ENCODE results near the gene NAE1. TPM values are rescaled to one million over a fixed set of nuclear protein-coding genes. Genes with fewer than 3 reads are reported as not detected.

The NAE1 gene
- total RNA-seq, 1 experiment from 2014 or later: 82.3 TPM

DNA sequence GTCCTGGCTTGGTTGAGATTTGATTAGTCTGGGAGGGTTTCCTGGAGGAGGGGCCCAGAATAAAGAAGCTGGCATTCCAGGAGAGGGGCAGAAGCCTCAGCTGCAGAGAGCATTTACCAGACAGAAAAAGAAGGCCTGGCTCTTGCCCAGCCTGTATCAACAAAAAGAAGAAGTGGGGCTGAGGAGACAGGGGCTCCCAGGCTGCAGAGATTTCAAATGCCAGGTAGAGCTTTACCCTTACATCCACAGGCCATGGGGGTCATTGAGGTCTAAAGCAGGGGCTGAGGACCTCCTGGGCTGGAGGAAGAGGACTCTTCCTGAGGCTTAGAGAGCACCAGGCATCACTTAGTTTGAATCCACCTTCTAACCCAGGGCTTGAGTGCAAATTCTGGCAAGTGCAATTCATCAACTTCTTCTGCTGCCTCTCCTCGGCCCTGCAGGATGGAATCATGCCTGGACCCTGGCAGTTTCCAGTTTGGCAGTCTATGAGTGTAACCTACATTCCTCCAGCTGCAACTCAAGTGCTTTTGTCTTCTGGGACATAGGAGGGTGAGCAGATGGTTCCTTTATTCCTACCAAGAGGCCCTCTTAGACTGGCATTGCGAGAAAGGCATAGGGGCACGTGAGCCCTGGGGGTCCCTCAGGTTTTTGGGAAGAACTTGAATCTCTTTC, 28.8 kb upstream of the NAE1 start:
- H3K4me2 ChIP-seq (ENCODE audit: low read length): no peak overlapping the region
- H3K79me2 ChIP-seq (ENCODE audit: low read length): no peaks in the 10 kb centered on the region
- DNase-seq (no peak), ATAC-seq (peak; percentile 33; the same call in 1 of the 2 replicates)
- no peak for TF ChIP-seq EZH2 (IDR thresholded peaks at IDR 0.05; ENCODE audit: low read length, unreplicated experiment)
- TF ChIP-seq, protein P1, sequence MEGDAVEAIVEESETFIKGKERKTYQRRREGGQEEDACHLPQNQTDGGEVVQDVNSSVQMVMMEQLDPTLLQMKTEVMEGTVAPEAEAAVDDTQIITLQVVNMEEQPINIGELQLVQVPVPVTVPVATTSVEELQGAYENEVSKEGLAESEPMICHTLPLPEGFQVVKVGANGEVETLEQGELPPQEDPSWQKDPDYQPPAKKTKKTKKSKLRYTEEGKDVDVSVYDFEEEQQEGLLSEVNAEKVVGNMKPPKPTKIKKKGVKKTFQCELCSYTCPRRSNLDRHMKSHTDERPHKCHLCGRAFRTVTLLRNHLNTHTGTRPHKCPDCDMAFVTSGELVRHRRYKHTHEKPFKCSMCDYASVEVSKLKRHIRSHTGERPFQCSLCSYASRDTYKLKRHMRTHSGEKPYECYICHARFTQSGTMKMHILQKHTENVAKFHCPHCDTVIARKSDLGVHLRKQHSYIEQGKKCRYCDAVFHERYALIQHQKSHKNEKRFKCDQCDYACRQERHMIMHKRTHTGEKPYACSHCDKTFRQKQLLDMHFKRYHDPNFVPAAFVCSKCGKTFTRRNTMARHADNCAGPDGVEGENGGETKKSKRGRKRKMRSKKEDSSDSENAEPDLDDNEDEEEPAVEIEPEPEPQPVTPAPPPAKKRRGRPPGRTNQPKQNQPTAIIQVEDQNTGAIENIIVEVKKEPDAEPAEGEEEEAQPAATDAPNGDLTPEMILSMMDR (conservative IDR thresholded peaks at IDR 0.05; ENCODE audit: low read depth, low read length): no peak
- TF ChIP-seq EZH2phosphoT487 (IDR thresholded peaks at IDR 0.05; ENCODE audit: borderline replicate concordance, low read length): no peak
- H3K9me2 ChIP-seq (replicated peaks; ENCODE audit: low read length): no peaks in the 10 kb centered on the region
- ChIA-PET POLR2A (ENCODE audit: unreplicated experiment) (no interaction called here), CTCF (no interaction called here)
- H3K27me3 ChIP-seq (ENCODE audit: low read length): no peaks in the 10 kb centered on the region
- intact Hi-C loops (cut with micrococcal nuclease): loop anchor here (10.0 kb wide), 1 partner anchor 105 kb away; the partner anchor contains the start of gene DYNC1LI2
- H3K4me3 ChIP-seq (ENCODE audit: low read length): no peak overlapping the region
- H3K27ac ChIP-seq (ENCODE audit: low read length): no peak overlapping the region
- no TSS peak for BruUV-seq (replicated peaks)
- no peak overlapping the region for H3K9ac ChIP-seq (ENCODE audit: low read length)
- no peak overlapping the region for H2AFZ ChIP-seq (ENCODE audit: low read length)
- no peaks in the 10 kb centered on the region for H4K20me1 ChIP-seq (ENCODE audit: low read length)
- no peaks in the 10 kb centered on the region for H3F3A ChIP-seq (ENCODE audit: low read length, unreplicated experiment)
- H3K4me1 ChIP-seq (ENCODE audit: insufficient read depth, low read length): peaks cover 6% of the 10 kb centered on the region; the same call in 1 of the 2 replicates
- H3K36me3 ChIP-seq (ENCODE audit: low read depth, low read length): no peaks in the 10 kb centered on the region
- H3K9me3 ChIP-seq (ENCODE audit: low read length): no peaks in the 10 kb centered on the region

DNA sequence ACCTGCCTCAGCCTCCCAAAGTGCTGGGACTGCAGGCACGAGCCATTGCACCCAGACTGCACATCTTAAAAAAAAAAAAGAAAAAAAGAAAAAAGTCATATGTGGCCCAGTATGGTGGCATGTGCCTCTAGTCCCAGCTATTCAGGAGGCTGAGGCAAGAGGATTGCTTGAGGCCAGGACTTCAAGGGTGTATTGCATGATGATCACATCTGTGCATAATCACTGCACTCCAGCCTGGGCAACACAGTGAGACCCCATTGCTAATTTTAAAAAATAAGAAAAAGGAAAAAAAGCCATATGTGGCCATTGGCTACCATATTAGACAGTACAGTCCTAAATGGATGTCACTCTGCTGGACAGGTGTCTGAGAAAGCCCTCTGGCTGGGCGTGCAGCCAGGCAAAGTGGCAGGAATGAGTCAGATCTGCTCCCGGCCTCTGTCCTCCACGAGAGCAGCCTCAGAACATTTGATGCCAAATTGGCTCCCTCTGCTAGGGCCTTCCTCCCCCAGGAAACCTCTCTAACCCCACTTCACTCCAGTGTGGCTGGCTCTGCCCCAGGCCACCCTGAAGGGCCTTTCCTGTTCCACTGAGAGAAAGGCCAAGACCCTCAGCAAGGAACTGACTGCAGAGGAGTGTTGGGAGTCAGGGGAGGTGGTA, 28.1 kb upstream of the NAE1 start:
- ChIA-PET POLR2A (ENCODE audit: unreplicated experiment) (no interaction called here), CTCF (no interaction called here)
- H3F3A ChIP-seq (ENCODE audit: low read length, unreplicated experiment): no peaks in the 10 kb centered on the region
- BruUV-seq (replicated peaks): no TSS peak
- H3K36me3 ChIP-seq (ENCODE audit: low read depth, low read length): no peaks in the 10 kb centered on the region
- H3K27me3 ChIP-seq (ENCODE audit: low read length): no peaks in the 10 kb centered on the region
- no peak overlapping the region for H2AFZ ChIP-seq (ENCODE audit: low read length)
- no peak overlapping the region for H3K4me3 ChIP-seq (ENCODE audit: low read length)
- H3K4me1 ChIP-seq (ENCODE audit: insufficient read depth, low read length): peaks cover 6% of the 10 kb centered on the region; the same call in 1 of the 2 replicates
- intact Hi-C loops (cut with micrococcal nuclease): no loop called here
- H3K79me2 ChIP-seq (ENCODE audit: low read length): no peaks in the 10 kb centered on the region
- peak; percentile 78 for DNase-seq
- H3K9me2 ChIP-seq (replicated peaks; ENCODE audit: low read length): no peaks in the 10 kb centered on the region
- H4K20me1 ChIP-seq (ENCODE audit: low read length): no peaks in the 10 kb centered on the region
- no peak for TF ChIP-seq EZH2 (IDR thresholded peaks at IDR 0.05; ENCODE audit: low read length, unreplicated experiment)
- TF ChIP-seq, protein P1 (conservative IDR thresholded peaks at IDR 0.05; ENCODE audit: low read depth, low read length): no peak
- no peak for TF ChIP-seq EZH2phosphoT487 (IDR thresholded peaks at IDR 0.05; ENCODE audit: borderline replicate concordance, low read length)
- H3K9ac ChIP-seq (ENCODE audit: low read length): no peak overlapping the region
- H3K9me3 ChIP-seq (ENCODE audit: low read length): no peaks in the 10 kb centered on the region
- H3K4me2 ChIP-seq (ENCODE audit: low read length): no peak overlapping the region
- peak; percentile 90 for ATAC-seq
- H3K27ac ChIP-seq (ENCODE audit: low read length): no peak overlapping the region

DNA sequence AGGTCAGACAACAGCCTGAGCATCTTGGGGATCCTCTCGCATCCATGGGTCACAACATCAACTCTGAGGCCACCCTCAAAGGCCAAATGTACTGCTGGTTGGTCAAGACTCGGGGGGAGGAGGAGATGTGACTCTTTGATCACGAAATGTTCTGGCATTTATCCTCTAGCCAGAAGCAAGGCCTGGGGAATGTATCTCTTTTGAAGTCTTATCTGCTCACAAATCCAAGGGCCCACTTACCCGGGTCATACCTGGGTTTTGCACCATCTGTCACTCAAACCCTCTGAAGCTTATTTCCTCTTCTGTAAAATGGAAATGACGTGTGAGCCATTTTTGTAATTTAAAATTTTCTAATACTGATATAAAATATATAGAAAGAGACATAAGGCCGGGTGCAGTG, 26.7 kb upstream of the NAE1 start:
- Histone ChIP-seq H3K27ac (ENCODE audit: low read length) (no peak overlapping the region), H4K20me1 (ENCODE audit: low read length) (no peaks in the 10 kb centered on the region), H3K27me3 (ENCODE audit: low read length) (no peaks in the 10 kb centered on the region), H3K9me3 (ENCODE audit: low read length) (no peaks in the 10 kb centered on the region), H3K9me2 (replicated peaks; ENCODE audit: low read length) (no peaks in the 10 kb centered on the region), H3F3A (ENCODE audit: low read length, unreplicated experiment) (no peaks in the 10 kb centered on the region), H2AFZ (ENCODE audit: low read length) (no peak overlapping the region), H3K4me1 (ENCODE audit: insufficient read depth, low read length) (peaks cover 6% of the 10 kb centered on the region; the same call in 1 of the 2 replicates), H3K9ac (ENCODE audit: low read length) (no peak overlapping the region), H3K4me3 (ENCODE audit: low read length) (no peak overlapping the region), H3K4me2 (ENCODE audit: low read length) (no peak overlapping the region), H3K79me2 (ENCODE audit: low read length) (no peaks in the 10 kb centered on the region), H3K36me3 (ENCODE audit: low read depth, low read length) (no peaks in the 10 kb centered on the region)
- no peak for ATAC-seq
- no peak for TF ChIP-seq EZH2 (IDR thresholded peaks at IDR 0.05; ENCODE audit: low read length, unreplicated experiment)
- no peak for TF ChIP-seq EZH2phosphoT487 (IDR thresholded peaks at IDR 0.05; ENCODE audit: borderline replicate concordance, low read length)
- BruUV-seq (replicated peaks): no TSS peak
- DNase-seq: no peak
- intact Hi-C loops (cut with micrococcal nuclease): no loop called here
- ChIA-PET CTCF (interaction anchor here (0.8 kb wide), 1 partner anchor 16 kb away, joined by 6 read pairs; no protein-coding TSS in a partner anchor), POLR2A (ENCODE audit: unreplicated experiment) (no interaction called here)

Measured in PC-3 (cell line).